NCI-H774 (cell line): Measurements from ENCODE around the gene TMEM120B.
"Not testable (repeated sequence)": the region's sequence is repeated elsewhere in the genome, so short reads cannot be mapped to it uniquely, and the experiment has no call there.

Source experiments
- DNase-seq: peaks from one replicate; lab custom pipeline; 2025; lab: John Stamatoyannopoulos, UW

TMEM120B gene

GRCh38 chr12:121709478-121709961 is 3.0 kb upstream of the TMEM120B start:
- DNase-seq: no peak

GRCh38 chr12:121711361-121712189 is 977 bp upstream of the TMEM120B start:
- DNase-seq: no peak

GRCh38 chr12:121712190-121712460 is 427 bp upstream of the TMEM120B start:
- DNase-seq: no peak

GRCh38 chr12:121713257-121713777 is 765 bp downstream of the TMEM120B start:
- no peak for DNase-seq

GRCh38 chr12:121713793-121714192 is 1.2 kb downstream of the TMEM120B start:
- DNase-seq: no peak

GRCh38 chr12:121715055-121715454 is 2.5 kb downstream of the TMEM120B start:
- not testable (repeated sequence) for DNase-seq

- no peak for DNase-seq
These were observed 3.4 kb downstream of the TMEM120B start for GRCh38 chr12:121715862-121716435.

- DNase-seq: no peak
These were observed 4.6 kb downstream of the TMEM120B start for GRCh38 chr12:121717041-121717699.

- DNase-seq: no peak
These were observed 6.2 kb downstream of the TMEM120B start for GRCh38 chr12:121718653-121719239.

GRCh38 chr12:121719926-121720414 is 7.4 kb downstream of the TMEM120B start:
- DNase-seq: no peak

- DNase-seq: no peak
These were observed 8.2 kb downstream of the TMEM120B start for GRCh38 chr12:121720762-121721161.

- no peak for DNase-seq
These were observed 10.0 kb downstream of the TMEM120B start for GRCh38 chr12:121722511-121722910.

GRCh38 chr12:121723200-121723599 is 10.6 kb downstream of the TMEM120B start:
- DNase-seq: no peak

GRCh38 chr12:121724925-121725324 is 12.4 kb downstream of the TMEM120B start:
- DNase-seq: no peak

- DNase-seq: no peak
These were observed 12.9 kb downstream of the TMEM120B start for GRCh38 chr12:121725423-121725822.

GRCh38 chr12:121729021-121729420 is 16.5 kb downstream of the TMEM120B start:
- no peak for DNase-seq

- DNase-seq: no peak
These were observed 18.9 kb downstream of the TMEM120B start for GRCh38 chr12:121731473-121731872.

- no peak for DNase-seq
These were observed 21.3 kb downstream of the TMEM120B start for GRCh38 chr12:121733849-121734248.

- no peak for DNase-seq
These were observed 25.8 kb downstream of the TMEM120B start for GRCh38 chr12:121738340-121738858.

GRCh38 chr12:121740847-121741246 is 28.3 kb downstream of the TMEM120B start:
- no peak for DNase-seq

- DNase-seq: no peak
These were observed 29.2 kb downstream of the TMEM120B start for GRCh38 chr12:121741743-121742142.

- not testable (repeated sequence) for DNase-seq
These were observed 33.0 kb downstream of the TMEM120B start for GRCh38 chr12:121745545-121745944.
